Measurements from ENCODE around the gene PGAM2.

The PGAM2 gene

GRCh38 chr7:44103566-44103922, 38.2 kb upstream of the PGAM2 start:
- no peak for DNase-seq (ENCODE audit: low spot score)

DNA sequence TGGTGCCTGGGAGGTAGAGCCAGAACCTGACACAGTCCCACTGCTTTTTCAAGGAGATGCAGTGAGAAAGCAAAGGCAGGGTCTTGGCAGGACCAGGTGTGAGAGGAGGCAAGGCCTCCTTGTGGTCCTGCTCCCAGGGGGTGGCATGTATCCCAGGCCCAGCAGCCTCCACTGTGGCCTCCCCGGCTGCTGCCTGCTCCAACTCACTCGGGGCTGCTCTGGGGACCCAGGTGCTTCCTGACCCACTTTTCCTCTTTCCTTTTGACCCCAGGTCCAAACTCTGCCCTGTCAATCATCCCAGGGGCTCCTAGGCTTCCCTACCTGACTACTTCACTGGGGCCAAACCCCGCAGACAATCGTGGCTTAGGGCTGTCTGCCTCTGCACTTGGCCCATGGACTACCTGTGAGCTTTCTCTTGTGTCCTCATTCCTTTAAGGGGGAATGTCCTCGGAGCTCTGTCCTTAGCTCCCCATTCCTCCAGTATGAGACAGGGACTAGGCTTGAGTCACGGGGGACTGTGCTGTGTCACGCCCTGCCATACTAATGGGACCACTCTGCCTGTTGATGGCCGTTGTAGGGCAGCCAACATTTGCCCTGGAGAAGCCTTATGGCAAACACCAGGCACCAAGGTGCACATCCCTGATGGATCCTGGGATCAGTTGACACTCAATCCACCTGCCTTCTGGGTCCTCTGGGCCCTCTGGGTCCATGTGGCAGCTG, 37.6 kb upstream of the PGAM2 start:
- DNase-seq (ENCODE audit: low spot score), result no peak

DNA sequence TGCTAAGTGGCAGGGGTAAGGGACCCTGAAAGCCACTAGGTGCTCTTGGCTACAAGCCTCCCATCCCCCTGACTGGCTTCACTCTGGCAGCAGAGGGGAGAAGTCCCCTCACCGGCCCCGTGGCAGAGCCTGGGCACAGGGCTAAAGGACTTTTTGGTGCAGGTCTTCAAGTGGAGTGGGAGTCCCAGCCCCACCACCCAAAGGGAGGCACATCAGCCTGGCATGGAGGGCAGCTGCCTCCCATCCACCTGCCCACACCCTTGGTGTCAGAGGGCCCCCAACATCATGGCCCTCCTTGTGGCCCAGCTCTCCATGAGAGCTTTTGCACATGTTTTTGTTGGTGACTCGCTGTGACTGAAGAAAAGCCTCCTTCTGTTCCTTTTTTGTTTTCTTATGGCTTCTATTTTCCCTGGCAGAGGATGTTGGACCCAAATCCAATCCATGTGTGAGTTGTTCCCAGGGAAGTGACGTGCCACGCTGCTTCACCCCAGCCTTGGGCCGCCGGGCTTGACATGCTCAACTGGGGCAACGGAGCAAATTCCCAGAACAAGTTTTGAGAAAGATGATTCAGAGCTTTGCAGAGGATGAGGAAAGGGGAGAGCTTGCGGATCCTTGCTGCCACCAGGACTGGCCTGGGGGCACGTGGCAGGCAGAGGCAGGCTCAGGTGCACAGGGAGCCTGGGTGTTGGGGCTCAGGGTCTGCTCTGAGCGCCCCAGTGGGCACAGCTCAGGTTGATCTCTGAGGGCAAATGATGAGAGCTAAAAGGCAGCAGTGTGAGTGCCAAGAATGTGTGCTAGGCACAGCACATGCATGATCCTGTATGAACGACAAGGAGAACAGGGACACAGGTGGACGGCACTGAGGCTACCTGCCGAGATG, 36.8 kb upstream of the PGAM2 start:
- no peak for DNase-seq (ENCODE audit: low spot score)

- DNase-seq (ENCODE audit: low spot score), result no peak
Observed at GRCh38 chr7:44101303-44101965, 36.1 kb upstream of the PGAM2 start.

GRCh38 chr7:44100458-44101302, 35.3 kb upstream of the PGAM2 start:
- no peak for DNase-seq (ENCODE audit: low spot score)

DNA sequence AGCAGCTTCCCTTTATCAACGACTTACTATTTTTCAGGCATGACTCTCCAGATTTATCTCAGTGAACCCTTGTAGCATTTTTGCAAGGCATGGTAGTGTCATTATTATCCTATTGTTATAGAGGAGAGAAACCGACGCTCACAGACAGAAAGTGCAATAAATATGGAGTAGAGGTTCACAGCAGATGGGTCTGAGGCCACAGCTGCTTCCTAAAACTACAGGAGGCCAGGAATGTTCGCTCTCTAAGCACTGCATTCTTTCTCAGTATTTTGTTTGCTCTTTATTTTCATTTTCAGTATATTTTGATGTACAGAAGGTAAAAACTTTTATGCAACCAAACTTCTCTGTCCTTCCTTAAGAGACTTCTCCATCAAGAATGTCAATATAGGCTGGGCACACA, 34.3 kb upstream of the PGAM2 start:
- DNase-seq (ENCODE audit: low spot score), result no peak

DNA sequence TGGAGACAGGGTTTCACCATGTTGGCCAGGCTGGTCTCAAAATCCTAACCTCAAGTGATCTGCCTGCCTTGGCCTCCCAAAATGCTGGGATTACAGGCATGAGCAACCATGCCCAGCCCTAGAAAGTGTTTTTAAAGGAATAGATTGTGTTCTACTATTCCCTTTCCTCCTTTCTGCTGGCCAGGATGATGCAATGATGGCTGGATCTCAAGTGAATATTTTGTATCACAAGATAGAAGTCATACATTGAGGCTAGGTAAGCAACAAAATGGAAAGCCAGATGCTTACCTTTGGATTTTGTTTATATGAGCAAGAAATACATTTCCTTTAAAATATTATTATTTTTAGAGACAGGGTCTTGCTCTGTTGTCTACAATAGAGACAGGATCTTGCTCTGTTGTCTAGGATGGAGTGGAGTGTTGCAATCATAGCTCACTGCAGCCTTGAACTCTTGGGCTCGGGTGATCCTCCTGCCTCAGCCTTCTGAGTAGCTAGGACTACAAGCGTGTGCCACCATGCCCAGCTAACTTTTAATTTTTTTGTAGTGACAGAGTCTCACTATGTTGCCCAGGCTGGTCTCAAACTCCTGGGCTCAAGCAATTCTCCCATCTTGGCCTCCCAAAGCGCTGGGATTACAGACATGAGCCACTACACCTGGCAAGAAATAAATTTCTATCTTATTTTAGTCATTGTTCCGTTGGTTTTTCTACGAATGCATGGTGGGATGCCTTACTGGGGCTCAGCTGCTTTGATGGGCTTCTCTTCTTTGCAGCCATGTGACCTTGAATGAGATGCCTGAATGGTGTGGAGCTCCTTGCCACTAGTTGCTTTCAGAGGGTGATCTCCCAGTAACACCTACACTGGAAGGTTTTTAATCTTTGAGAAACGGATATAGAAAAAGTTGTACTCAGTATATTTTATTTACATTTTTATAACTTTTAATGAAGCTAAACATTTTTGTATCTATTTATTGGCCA, 33.0 kb upstream of the PGAM2 start:
- DNase-seq (ENCODE audit: low spot score), result no peak

DNA sequence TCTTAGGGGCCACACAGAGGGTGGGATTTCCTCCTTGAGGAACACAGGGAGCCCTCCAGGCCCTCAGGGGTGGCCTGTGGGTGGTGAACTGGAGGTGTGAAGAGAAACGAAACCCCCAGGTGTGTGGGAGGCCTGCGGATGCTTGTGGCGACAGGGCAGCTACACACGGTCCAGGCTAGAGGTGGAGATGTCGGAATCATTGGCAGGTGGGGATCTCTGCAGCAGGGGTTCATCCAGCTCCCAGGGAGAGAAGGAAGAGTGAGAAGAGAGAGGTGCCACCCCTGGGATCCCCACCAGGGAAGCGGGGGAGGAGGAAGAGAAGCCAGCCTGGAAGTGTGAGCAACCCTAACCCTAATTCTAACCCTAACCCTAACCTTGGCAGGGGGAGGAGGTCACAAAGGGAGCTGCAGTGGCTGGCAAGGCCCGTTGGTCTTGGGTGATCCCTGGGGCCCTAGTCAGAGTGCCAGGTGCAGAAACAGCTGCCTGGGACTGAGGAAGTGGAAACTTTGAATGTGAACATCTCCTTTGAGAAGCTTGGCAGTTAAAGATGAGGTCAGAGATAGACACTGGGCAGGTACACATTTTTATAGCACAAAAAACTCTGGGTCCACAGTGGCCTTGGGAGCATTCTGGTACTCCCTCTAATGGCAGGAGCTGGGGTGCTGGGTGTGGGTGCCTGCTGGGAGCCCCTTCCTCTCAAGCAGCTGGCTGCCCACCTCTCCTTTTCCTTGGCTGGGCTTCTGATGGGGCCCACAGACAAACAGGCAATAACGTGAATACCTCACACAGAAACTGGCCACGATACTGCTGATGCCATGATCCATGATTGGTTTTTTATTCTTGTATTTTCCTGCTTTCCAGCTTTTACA, 31.9 kb upstream of the PGAM2 start:
- no peak for DNase-seq (ENCODE audit: low spot score)

DNA sequence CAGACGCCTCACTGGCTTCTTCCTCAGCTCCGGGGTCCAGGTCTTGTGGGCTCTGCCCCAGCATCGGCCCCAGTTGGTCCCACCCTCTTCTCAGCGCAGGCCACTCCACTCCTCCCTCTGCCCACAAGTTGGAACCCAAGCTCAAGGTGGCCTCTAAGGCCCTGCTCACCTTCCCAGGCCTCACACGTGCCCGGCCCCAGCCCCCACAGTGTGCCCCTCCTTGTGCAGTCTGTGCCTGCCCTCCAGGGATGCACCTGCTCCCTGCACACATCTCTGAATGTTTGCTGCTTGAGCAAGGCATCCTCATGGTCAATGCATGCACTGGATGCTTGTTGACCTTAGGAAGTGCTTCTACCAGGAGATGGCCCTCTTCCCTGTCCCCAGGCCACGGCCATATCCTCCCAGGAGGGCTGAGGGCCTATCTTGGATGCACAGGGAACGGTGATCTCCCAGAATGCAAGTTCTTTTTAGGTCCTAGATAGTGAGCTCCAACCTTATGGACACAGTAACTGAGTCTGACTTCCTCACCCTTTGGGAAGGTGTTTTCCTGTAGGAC, 31.0 kb upstream of the PGAM2 start:
- no peak for DNase-seq (ENCODE audit: low spot score)

DNA sequence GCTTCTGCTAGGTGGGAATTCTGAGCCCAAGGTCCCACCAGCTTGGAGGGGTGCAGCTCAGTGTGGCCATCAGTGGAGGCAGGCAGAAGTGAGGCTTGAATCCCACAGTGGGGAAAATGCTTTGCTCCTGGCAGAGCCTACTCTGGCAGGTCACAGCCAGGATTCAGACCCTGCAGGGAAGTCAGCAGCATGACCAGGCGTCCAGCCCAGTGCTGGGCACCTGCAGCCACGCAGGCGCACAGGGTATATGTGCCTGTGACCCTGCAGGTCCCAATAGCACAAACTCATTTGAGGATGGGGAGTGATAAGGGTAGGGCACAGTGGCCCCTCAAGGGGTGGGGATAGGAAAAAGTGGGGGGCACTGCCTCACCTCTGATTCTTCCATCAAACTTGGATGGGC, 30.4 kb upstream of the PGAM2 start:
- DNase-seq (ENCODE audit: low spot score), result no peak

DNA sequence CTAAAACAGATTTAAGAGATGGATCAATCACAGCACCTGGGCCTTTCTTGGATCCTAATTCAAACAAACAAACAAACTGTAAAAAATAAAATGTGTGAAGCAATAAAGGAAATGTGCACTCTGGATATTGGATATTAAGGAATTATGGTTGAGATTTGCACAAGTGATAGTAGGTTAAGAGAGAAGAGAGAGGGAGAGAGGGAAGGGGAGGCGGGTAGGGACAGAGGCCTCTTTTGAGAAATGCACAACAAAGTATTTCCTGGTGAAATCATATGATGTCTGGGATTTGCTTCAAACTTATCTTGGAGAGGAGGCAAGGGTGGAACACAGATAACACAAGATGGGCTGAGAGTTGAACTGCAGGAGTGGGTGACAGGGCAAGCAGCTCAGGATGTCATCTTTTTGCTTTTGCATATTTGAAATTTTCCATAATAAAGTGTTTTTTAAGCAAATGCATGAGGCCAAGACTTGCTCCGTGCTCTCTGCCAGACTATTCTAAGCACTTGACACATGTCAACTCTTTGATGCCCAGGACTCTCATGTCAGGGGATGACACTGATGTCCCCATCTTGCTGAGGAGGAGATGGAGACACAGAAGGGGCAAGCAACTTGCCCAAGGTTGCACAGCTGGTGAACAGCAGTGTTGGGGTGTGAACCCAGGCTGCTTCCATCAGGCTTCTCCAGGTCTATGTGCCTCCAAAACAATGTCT, 29.7 kb upstream of the PGAM2 start:
- DNase-seq (ENCODE audit: low spot score), result no peak

DNA sequence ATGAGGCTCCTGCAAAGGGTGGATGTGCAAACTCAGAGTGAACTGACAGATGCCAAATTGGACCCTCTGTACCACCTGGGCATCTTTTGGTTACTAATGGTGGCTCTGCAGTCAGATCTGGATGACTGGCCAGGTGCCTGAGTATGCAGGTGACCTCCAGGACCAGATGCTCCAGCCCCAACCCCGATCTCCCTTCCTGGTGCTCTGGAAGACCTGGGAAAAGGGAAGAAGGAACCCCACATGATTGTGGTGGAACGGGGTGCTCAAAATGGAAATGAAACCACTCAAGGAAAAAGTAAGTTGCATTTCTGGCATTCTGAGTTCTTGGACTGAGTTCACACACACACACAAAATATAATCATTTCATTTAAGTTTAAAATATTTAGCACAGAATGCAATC, 29.0 kb upstream of the PGAM2 start:
- DNase-seq (ENCODE audit: low spot score), result no peak

- DNase-seq (ENCODE audit: low spot score), result no peak
Observed at GRCh38 chr7:44093102-44093641, 27.8 kb upstream of the PGAM2 start.

- no peak for DNase-seq (ENCODE audit: low spot score)
Observed at GRCh38 chr7:44087911-44088838, 22.8 kb upstream of the PGAM2 start.

DNA sequence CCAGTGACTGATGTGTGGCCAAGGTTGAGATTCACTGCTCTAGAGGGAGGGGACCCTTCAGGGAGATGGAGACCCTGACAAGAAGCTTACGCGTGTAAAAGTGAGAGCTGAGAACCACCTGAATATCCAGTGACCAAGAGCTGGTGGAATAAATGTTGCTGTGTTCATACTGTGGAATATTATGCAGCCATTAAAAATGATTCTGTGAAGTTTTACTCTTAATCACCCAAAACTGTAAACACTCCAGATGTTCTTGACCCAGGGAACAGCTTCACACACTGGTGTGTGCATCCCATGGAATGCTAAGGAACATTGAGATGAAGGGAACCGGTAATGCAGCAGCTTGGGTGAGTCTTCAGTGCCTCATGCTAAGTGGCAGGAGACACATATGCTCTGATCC, 21.3 kb upstream of the PGAM2 start:
- no peak for DNase-seq (ENCODE audit: low spot score)

GRCh38 chr7:44085546-44085945, 20.2 kb upstream of the PGAM2 start:
- no peak for DNase-seq (ENCODE audit: low spot score)

- no peak for DNase-seq (ENCODE audit: low spot score)
Observed at GRCh38 chr7:44084701-44085100, 19.3 kb upstream of the PGAM2 start.

DNA sequence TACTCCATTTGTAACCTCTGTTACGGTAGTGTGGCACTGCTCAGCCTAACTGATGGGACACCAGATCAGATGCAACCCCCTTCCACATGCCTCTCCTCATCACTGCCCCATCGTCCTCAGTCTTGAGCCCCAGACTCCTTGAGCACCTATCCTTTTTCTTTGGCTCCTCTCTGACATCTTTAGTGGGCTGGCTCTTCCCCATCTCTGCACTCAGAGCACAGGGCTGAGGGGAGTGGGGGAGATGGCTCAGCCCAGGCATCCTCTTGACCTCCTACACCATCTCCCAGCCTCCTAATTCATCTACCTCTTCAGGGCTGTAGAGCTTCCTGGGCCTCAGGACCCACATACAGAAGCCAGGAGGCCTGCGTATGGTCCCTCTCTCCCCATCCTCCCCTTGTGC, 18.4 kb upstream of the PGAM2 start:
- DNase-seq (ENCODE audit: low spot score), result no peak

All from CD4-positive, alpha-beta T cell treated with Interleukin-6 at 100 ng/mL for 8 hours (primary cell).